ENCODE measurements around the gene ZC3H18.

ZC3H18 gene

GRCh38 chr16:88581033-88581432, 10.8 kb downstream of the ZC3H18 start:
- no peak for DNase-seq (ENCODE audit: low read depth in 3 of 3)

DNA sequence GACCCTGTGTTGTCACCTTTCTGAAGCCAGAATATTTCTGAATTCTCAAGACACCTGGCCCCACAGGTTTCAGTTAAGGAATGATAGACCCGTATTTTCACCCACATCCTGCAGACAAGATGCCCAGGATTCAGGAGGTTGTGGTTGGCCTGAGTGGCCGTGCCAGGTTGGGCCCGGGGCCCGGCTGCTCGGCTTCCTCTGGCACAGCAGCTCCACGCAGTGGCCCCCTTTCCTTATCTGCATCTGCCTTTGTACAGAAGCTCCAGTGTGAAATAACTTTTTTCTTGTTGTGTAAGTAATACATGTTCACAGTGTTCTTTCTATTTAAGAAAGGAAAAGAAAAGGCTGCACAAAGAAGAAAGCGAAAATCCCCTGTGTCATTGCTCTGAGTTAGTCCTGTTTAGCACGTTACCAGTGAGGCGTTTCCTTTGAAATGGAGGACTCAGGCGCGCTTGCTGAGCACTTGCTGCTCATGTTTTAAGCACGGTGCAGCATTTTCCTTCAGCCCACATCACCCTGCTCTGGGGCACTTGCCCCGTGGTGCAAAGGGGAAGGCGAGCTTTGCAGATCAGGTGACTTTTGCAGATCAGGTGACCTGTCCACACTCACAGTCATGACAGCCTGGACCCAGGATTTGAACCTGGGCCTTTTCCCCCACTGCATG, 12.8 kb downstream of the ZC3H18 start:
- no peak for DNase-seq (ENCODE audit: low read depth in 3 of 3)

DNA sequence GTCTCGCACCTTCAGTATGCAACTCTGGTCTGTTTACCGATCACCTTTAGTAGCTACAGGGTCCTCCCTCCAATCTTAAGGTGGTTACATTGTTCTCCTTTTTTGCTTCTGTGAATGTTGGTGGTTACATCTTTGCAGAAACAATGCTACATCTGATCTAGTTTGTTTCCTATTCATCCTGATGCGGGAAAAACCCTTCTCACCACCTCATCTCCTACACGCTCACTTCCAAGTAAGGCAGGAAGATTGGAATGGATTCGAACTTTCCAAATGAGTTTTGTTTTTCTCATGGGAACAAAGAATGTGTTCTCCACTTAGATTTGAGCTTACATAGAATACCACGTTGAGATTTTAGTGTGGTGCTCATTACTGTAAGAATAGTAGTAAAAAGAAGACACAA, 14.5 kb downstream of the ZC3H18 start:
- DNase-seq (ENCODE audit: low read depth in 3 of 3) = no peak

GRCh38 chr16:88585269-88585668, 15.1 kb downstream of the ZC3H18 start:
- DNase-seq (ENCODE audit: low read depth in 3 of 3) = no peak

- no peak for DNase-seq (ENCODE audit: low read depth in 3 of 3)
Measured at GRCh38 chr16:88585927-88586581, 15.9 kb downstream of the ZC3H18 start.

DNA sequence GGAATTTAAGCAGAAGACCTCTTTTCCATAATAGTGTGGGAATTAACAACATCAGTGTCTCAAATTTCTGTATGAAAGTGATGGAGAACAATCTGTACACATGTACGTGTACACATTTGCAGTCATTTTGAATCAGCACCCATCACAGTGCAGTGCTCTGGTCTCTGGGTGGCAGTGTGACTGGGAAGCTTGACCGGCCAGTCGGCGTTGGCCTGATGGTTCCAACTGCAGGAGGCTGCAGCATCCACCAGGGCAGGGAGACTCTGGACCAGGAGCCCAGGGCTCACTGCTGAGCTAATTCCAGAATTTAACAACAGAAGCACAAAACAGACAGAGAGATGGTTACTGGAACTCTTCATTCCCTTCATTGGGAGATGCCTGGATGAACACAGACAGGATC, 17.9 kb downstream of the ZC3H18 start:
- no peak for DNase-seq (ENCODE audit: low read depth in 3 of 3)

- no peak for DNase-seq (ENCODE audit: low read depth in 3 of 3)
Measured at GRCh38 chr16:88588754-88589153, 18.6 kb downstream of the ZC3H18 start.

GRCh38 chr16:88589441-88589840, 19.2 kb downstream of the ZC3H18 start:
- no peak for DNase-seq (ENCODE audit: low read depth in 3 of 3)

DNA sequence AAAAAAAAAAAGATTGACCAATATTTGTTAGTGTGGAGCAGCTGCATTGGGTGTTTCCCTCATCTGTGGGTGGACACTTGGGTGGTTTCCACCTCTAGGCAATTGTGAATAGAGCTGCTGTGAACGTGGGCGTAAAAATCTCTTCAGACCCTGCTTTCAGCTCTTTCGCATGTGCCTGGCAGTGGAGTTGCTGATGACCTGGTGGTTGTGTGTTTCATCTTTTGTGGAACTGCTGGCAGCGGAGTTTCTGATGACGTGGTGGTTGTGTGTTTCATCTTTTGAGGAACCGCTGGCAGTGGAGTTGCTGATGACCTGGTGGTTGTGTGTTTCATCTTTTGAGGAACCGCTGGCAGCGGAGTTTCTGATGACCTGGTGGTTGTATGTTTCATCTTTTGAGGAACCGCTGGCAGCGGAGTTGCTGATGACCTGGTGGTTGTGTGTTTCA, 21.4 kb downstream of the ZC3H18 start:
- DNase-seq (ENCODE audit: low read depth in 3 of 3) = no peak

DNA sequence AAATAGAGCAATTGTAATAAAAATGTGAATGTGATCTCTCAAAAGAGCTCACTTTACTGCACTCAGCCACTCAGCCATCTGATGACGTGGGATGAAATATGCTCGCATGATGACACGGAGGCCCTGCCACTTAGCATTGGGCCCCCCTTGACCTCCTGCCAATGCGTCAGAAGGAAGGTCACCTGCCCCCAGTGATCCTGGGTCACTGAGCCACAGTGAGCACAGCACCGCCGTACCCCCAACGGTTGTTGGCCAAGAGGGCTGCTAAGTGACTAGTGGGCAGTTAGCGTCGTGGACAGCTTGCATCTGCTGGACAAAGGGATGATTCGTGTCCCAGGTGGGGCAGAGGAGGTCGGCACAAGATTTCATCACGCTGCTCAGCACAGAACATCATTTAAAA, 22.9 kb downstream of the ZC3H18 start:
- DNase-seq (ENCODE audit: low read depth in 3 of 3) = no peak

DNA sequence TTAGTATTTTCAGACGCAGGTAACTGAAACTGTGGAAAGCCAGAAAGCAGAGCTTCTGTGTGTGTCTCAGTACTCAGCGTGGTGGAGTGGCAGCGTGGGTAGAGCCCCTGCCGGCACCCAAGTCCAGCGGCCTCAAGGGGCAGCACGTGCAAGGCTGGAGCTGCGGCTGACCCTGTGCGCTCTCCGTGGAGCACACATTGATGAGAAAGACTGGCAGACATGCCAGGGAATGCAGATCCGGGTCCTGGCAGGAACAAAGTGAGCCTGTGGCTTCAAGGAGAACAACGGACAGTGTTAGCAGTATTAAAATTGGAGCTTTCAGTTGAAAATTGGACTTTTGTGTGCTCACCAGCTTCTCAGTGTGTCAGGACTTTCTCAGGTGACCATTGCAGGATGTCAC, 23.3 kb downstream of the ZC3H18 start:
- DNase-seq (ENCODE audit: low read depth in 3 of 3) = no peak

DNA sequence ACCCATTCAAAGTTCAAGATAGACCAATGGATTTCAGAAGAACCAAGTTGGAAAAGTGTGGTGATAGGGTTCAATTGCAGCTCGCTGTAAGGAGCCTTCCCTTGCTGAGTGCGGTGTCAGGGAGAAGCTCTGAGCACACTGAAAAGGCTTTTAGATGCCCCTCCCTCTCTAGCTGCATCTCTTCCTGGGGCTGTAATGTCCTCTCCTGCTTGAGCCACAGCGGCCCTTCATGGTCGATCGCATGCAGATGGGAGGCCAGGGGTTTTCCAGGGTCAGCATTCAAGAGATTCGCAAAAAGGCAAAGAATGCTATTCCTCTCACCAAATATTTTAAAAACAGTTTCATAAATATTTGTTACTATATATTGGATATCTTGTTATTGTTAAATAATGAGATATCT, 23.7 kb downstream of the ZC3H18 start:
- DNase-seq (ENCODE audit: low read depth in 3 of 3) = no peak

DNA sequence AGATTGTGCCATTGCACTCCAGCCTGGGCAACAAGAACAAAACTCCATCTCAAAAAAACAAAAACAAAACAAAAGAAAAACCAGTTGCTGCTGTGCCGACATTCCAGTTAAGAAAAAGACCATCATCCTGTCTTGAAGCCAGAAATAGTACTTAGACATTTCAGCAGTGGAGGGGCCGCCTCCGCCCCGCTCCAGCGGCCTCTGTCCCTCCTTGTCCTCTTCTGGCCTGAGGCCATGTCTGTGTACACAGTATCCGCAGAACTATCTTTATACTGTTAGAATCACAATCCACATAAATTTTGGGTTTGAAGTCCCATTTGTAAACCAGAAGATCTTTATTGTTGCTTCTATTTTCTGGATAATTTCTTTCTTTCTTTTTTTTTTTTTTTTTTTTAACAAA, 24.9 kb downstream of the ZC3H18 start:
- no peak for DNase-seq (ENCODE audit: low read depth in 3 of 3)

GRCh38 chr16:88595921-88596320, 25.7 kb downstream of the ZC3H18 start:
- DNase-seq (ENCODE audit: low read depth in 3 of 3) = no peak

DNA sequence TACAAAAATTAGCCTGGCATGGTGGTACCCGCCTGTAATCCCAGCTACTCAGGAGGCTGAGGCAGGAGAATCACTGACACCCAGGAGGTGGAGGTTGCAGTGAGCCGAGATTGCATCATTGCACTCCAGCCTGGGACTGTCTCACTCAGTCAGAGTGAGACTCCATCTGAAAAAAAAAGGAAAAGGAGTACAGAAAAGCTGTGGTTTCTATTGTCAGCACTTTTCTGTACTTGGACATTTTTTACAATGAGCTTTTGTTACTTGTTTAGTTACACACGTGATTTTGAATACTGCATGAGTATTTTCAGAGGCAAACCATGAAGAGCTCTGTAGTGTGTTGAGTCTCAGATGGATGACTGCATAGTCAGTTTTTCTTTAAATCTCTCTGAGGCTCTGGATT, 26.3 kb downstream of the ZC3H18 start:
- no peak for DNase-seq (ENCODE audit: low read depth in 3 of 3)

GRCh38 chr16:88597856-88598491, 27.8 kb downstream of the ZC3H18 start:
- no peak for DNase-seq (ENCODE audit: low read depth in 3 of 3)

DNA sequence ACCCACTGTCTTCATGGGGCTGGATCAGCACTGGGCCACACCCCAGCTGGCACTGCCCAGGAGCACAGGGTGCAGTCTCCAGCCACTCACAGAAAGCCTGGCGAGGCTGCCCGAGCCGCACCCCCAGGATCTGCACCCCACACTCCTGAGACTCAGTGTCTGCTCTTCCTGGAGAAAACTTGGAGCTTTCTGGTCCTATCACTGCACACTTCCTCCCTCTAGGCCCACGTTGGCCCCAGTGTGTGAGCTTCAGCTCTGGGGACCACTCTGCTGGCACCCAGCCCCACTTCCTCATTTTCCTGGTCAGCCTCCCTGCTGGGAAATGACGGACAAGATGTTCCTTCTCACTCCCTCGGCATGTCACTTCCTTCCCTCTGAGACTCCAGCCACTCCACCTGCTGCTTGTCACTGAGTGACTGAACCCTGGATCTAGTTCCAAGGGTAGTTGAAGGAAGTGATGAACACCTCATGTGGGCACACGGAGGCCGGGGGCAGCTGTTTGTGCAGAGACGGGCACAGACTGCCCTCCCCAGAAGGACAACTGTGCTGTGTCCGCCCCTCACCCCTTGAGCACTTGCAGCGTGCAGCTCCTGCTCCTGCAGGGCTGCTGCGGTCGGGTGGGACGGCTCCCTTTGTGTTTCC, 29.0 kb downstream of the ZC3H18 start:
- no peak for DNase-seq (ENCODE audit: low read depth in 3 of 3)

GRCh38 chr16:88599825-88600538, 29.8 kb downstream of the ZC3H18 start:
- DNase-seq (ENCODE audit: low read depth in 3 of 3) = no peak

DNA sequence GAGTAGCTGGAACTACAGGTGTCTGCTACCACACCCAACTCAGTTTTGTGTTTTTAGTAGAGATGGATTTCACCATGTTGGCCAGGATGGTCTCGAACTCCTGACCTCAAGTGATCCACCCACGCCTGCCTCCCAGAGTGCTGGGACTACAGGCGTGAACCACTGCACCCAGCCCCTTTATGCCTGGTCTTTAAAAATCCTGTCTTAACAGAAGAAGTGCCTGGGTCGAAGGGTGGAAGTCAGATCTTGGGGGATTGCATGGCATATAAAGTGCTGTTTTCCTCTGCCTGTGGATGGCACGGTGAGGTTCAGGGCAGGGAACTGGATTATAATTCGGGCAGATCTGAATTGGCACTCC, 30.3 kb downstream of the ZC3H18 start:
- DNase-seq (ENCODE audit: low read depth in 3 of 3) = no peak

- DNase-seq (ENCODE audit: low read depth in 3 of 3) = no peak
Measured at GRCh38 chr16:88601313-88602036, 31.3 kb downstream of the ZC3H18 start.

DNA sequence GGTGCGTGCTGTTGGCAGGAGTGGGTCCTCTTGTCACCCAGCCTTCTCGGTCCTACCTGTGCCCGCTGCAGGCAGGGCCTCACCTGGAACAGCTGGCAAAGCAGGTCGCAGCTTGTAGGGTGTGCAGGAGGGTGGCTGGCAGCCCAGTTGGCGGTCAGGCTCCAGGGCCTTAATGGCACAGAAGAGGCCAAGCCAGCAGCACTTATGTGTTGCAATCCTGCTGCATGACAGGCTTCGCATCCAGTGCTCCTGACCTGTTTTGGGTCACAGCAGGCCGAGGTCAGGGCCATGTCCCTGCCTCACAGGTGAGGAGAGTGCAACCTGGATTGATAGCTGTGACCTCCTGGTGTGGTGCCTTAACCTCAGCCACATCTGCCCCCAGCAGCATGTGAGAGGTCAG, 31.9 kb downstream of the ZC3H18 start:
- DNase-seq (ENCODE audit: low read depth in 3 of 3) = no peak
